Medulla oblongata (tissue), 1 donor: ENCODE results near the gene UBE2N.

Source experiments
- DNase-seq: peaks from one replicate; pipeline ENCODE4 v3.0.0-alpha.2; 2015; ENCODE audit errors: extremely low spot score

The UBE2N gene

GRCh38 chr12:93379981-93380361, 61.8 kb downstream of the UBE2N start:
- DNase-seq: no peak

- peak; percentile 60 for DNase-seq
Measured at GRCh38 chr12:93379326-93379980, 62.3 kb downstream of the UBE2N start.

GRCh38 chr12:93378998-93379325, 62.8 kb downstream of the UBE2N start:
- no peak for DNase-seq

- DNase-seq: peak; percentile 58
Measured at GRCh38 chr12:93378196-93378997, 63.4 kb downstream of the UBE2N start.

GRCh38 chr12:93377252-93378195, 64.2 kb downstream of the UBE2N start, which contains the start of gene NUDT4:
Gene NUDT4 (plus strand): TSS chr12:93377925. CDS start chr12:93378323, 398 bp downstream.
- DNase-seq: peak; percentile 95

- DNase-seq: peak; percentile 79
Measured at GRCh38 chr12:93376436-93377251, 65.1 kb downstream of the UBE2N start.

- DNase-seq: no peak
Measured at GRCh38 chr12:93375906-93376305, 65.8 kb downstream of the UBE2N start.

- no peak for DNase-seq
Measured at GRCh38 chr12:93373961-93374656, 67.6 kb downstream of the UBE2N start.

GRCh38 chr12:93370947-93371346, 70.8 kb downstream of the UBE2N start:
- no peak for DNase-seq

GRCh38 chr12:93369505-93369904, 72.2 kb downstream of the UBE2N start:
- no peak for DNase-seq

GRCh38 chr12:93368766-93369165, 73.0 kb downstream of the UBE2N start:
- no peak for DNase-seq

- no peak for DNase-seq
Measured at GRCh38 chr12:93366422-93366821, 75.3 kb downstream of the UBE2N start.

GRCh38 chr12:93365616-93366405, 75.9 kb downstream of the UBE2N start:
- no peak for DNase-seq

GRCh38 chr12:93363841-93364297, 77.9 kb downstream of the UBE2N start:
- DNase-seq: peak; percentile 19

GRCh38 chr12:93361151-93361919, 80.4 kb downstream of the UBE2N start:
- no peak for DNase-seq

- no peak for DNase-seq
Measured at GRCh38 chr12:93360688-93361087, 81.1 kb downstream of the UBE2N start.

GRCh38 chr12:93358821-93359220, 82.9 kb downstream of the UBE2N start:
- DNase-seq: no peak

GRCh38 chr12:93358058-93358457, 83.7 kb downstream of the UBE2N start:
- no peak for DNase-seq

GRCh38 chr12:93356214-93356613, 85.5 kb downstream of the UBE2N start:
- DNase-seq: no peak
